ENCODE results near the gene CDC42BPB. TPM values are rescaled to one million over a fixed set of nuclear protein-coding genes. Genes with fewer than 3 reads are reported as not detected.

The CDC42BPB gene
- polyA plus RNA-seq, 1 of the 3 experiments (the other 2 are of a cell fraction) = 61.6 TPM

- Histone ChIP-seq H3F3A (replicated peaks; ENCODE audit: insufficient read depth) (no peaks in the 10 kb centered on the region), H4K20me1 (ENCODE audit: insufficient read depth) (no peaks in the 10 kb centered on the region), H3K27me3 (ENCODE audit: insufficient read depth) (no peaks in the 10 kb centered on the region), H3K4me3 (ENCODE audit: low read depth in 2 of 2, low read length in 1 of 2) (no peak overlapping the region), H2AFZ (ENCODE audit: low read depth) (no peak overlapping the region), H3K27ac (ENCODE audit: low read depth in 2 of 2, low read length in 1 of 2) (no peak overlapping the region), H3K79me2 (ENCODE audit: insufficient read depth) (no peaks in the 10 kb centered on the region), H3K9me2 (no peaks in the 10 kb centered on the region), H3K4me2 (no peak overlapping the region), H3K4me1 (ENCODE audit: control insufficient read depth in 1 of 2, insufficient read depth in 2 of 2, low read depth in 1 of 2, low read length in 1 of 2) (no peaks in the 10 kb centered on the region), H3K36me3 (replicated peaks in 1 of 2; ENCODE audit: control insufficient read depth in 1 of 2, insufficient read depth in 2 of 2, low read length in 1 of 2) (peaks cover 18 to 32% of the 10 kb centered on the region in 2 experiments), H3K9me3 (no peaks in the 10 kb centered on the region), H3K9ac (no peak overlapping the region)
- WGBS (ENCODE audit: low lambda C conversion rate) = 91% methylated on average over 4 of the region's 4 CpGs
- TF ChIP-seq EP300 (IDR thresholded peaks at IDR 0.05; ENCODE audit: borderline replicate concordance in 1 of 2, low read depth in 1 of 2, low read length in 1 of 2) = no peak
- TF ChIP-seq EZH2phosphoT487 (IDR thresholded peaks at IDR 0.05; ENCODE audit: borderline replicate concordance, low read depth) = no peak
- no peak for TF ChIP-seq REST (IDR thresholded peaks at IDR 0.05; ENCODE audit: low read depth, low read length)
- no peak for TF ChIP-seq USF1 (IDR thresholded peaks at IDR 0.05; ENCODE audit: borderline replicate concordance, low read depth)
- TF ChIP-seq MXI1 (IDR thresholded peaks at IDR 0.05; ENCODE audit: low read depth, low read length) = no peak
- no peak for TF ChIP-seq USF2 (IDR thresholded peaks at IDR 0.05; ENCODE audit: borderline replicate concordance, low read depth, low read length)
- TF ChIP-seq PBX3 (IDR thresholded peaks at IDR 0.05) = no peak
- TF ChIP-seq ZBTB33 (IDR thresholded peaks at IDR 0.05; ENCODE audit: borderline replicate concordance, low read depth) = no peak
- no peak for TF ChIP-seq TAF1 (IDR thresholded peaks at IDR 0.05; ENCODE audit: borderline replicate concordance, low read depth, low read length)
- TF ChIP-seq ELF1 (IDR thresholded peaks at IDR 0.05) = no peak
- no peak for TF ChIP-seq RCOR1 (IDR thresholded peaks at IDR 0.05; ENCODE audit: low read length)
- TF ChIP-seq IRF3 (IDR thresholded peaks at IDR 0.05; ENCODE audit: low read depth, low read length) = no peak
- TF ChIP-seq GATA2 (CRISPR knock-in tag; IDR thresholded peaks at IDR 0.05) = no peak
- no peak for TF ChIP-seq SIN3A (IDR thresholded peaks at IDR 0.05; ENCODE audit: borderline replicate concordance, low read depth, low read length)
- no peak for TF ChIP-seq MEF2A (IDR thresholded peaks at IDR 0.05; ENCODE audit: borderline replicate concordance, low read depth)
- TF ChIP-seq CHD2 (IDR thresholded peaks at IDR 0.05; ENCODE audit: low read length, partially characterized antibody) = no peak
- TF ChIP-seq FOSL2 (IDR thresholded peaks at IDR 0.05; ENCODE audit: borderline replicate concordance, low read depth) = no peak
- TF ChIP-seq FOXJ3 (CRISPR knock-in tag; IDR thresholded peaks at IDR 0.05) = no peak
- ChIA-PET POLR2A (no interaction called here), CTCF (no interaction called here)
- no peak for DNase-seq
Observed at GRCh38 chr14:102891556-102891955, 165.8 kb downstream of the CDC42BPB start.
